Adrenal gland (tissue), 5 donors: Measurements from ENCODE around the gene PRSS56.

ENCODE experiments used
- POLR2A ChIP-seq, 2 donors: fragments of 450-650 bp; IDR thresholded peaks; one replicate each; pipeline ENCODE4 v1.6.1; 2017; ENCODE audit warnings: antibody characterized with exemption in 2 of 2, mild to moderate bottlenecking in 2 of 2, moderate library complexity in 1 of 2
- TF ChIP-seq, protein P1 (sequence below), 6 experiments: fragments of 450-650 bp in 4 of 6; fragments of 200-600 bp in 2 of 6; sonication (generic) in 1 of 6; IDR thresholded peaks; 1 replicate in 5 of 6; 2 replicates in 1 of 6; pipeline versions ENCODE4 v1.5.1 to v1.8.0; 2016 to 2021; ENCODE audit warnings: antibody characterized with exemption in 6 of 6, mild to moderate bottlenecking in 2 of 6, moderate library complexity in 1 of 6
- donor health status: DM: no; HTN: no; CAD: no.

DNA sequence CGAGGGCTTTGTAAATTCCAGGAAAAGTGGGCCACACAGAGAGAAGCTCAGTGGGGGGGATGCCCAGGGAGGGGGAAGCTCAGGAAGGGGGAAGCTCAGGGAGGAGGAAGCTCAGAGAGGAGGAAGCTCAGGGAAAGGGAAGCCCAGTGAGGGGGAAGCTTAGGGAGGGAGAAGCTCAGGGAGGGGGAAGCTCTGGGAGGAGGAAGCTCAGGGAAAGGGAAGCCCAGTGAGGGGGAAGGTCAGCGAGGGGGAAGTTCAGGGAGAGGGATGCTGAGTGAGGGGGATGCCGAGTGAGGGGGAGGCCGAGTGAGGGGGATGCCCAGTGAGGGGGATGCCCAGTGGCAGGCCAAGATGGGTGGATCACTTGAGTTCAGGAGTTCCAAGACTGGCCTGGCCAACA is 18.5 kb downstream of the PRSS56 start:
- TF ChIP-seq, protein P1, sequence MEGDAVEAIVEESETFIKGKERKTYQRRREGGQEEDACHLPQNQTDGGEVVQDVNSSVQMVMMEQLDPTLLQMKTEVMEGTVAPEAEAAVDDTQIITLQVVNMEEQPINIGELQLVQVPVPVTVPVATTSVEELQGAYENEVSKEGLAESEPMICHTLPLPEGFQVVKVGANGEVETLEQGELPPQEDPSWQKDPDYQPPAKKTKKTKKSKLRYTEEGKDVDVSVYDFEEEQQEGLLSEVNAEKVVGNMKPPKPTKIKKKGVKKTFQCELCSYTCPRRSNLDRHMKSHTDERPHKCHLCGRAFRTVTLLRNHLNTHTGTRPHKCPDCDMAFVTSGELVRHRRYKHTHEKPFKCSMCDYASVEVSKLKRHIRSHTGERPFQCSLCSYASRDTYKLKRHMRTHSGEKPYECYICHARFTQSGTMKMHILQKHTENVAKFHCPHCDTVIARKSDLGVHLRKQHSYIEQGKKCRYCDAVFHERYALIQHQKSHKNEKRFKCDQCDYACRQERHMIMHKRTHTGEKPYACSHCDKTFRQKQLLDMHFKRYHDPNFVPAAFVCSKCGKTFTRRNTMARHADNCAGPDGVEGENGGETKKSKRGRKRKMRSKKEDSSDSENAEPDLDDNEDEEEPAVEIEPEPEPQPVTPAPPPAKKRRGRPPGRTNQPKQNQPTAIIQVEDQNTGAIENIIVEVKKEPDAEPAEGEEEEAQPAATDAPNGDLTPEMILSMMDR (IDR thresholded peaks at IDR 0.05), result no peak
- TF ChIP-seq POLR2A (IDR thresholded peaks at IDR 0.05), result no peak
